Mesenchymal stem cell (in vitro differentiated cells and primary cell): ENCODE data around the gene EHD4.

Experiments used
- DNase-seq: peaks from one replicate; pipeline ENCODE4 v3.0.0-alpha.2; 2013
- H2AFZ ChIP-seq: one replicate; pipeline ENCODE4 v1.6.1; 2013; ENCODE audit warnings: low read depth, mild to moderate bottlenecking, control low read depth, inconsistent platforms, low read length, moderate library complexity
- H2AK5ac ChIP-seq: 2 replicates; pipeline ENCODE4 v1.6.1; 2013; ENCODE audit warnings: low read length, moderate library complexity, mild to moderate bottlenecking, inconsistent platforms; ENCODE audit not compliant: severe bottlenecking
- H2BK120ac ChIP-seq: one replicate; pipeline ENCODE4 v1.6.1; 2013; ENCODE audit warnings: low read depth, mild to moderate bottlenecking, inconsistent platforms, low read length, moderate library complexity
- H2BK12ac ChIP-seq, 2 experiments: one replicate each; pipeline ENCODE4 v1.6.1; 2013; ENCODE audit warnings: inconsistent platforms in 2 of 2, low read length in 2 of 2, mild to moderate bottlenecking in 2 of 2, moderate library complexity in 2 of 2, control low read depth in 1 of 2
- H2BK15ac ChIP-seq: one replicate; pipeline ENCODE4 v1.6.1; 2013; ENCODE audit warnings: mild to moderate bottlenecking, low read depth, inconsistent platforms; ENCODE audit not compliant: poor library complexity, severe bottlenecking
- H2BK5ac ChIP-seq: 2 replicates; pipeline ENCODE4 v1.6.1; 2013; ENCODE audit warnings: low read depth, mild to moderate bottlenecking, low read length, control low read depth, inconsistent platforms; ENCODE audit not compliant: poor library complexity, severe bottlenecking
- H3K14ac ChIP-seq, 2 experiments: one replicate each; pipeline ENCODE4 v1.6.1; 2013; ENCODE audit warnings: inconsistent platforms in 2 of 2, low read length in 2 of 2, control low read depth in 1 of 2, mild to moderate bottlenecking in 1 of 2, moderate library complexity in 1 of 2
- H3K18ac ChIP-seq, 2 experiments: one replicate each; pipeline ENCODE4 v1.6.1; 2013; ENCODE audit warnings: inconsistent platforms in 2 of 2, low read length in 2 of 2, control low read depth in 1 of 2, low read depth in 1 of 2, mild to moderate bottlenecking in 1 of 2
- H3K23ac ChIP-seq, 2 experiments: one replicate each; pipeline ENCODE4 v1.6.1; 2013; ENCODE audit warnings: inconsistent platforms in 2 of 2, low read length in 2 of 2, mild to moderate bottlenecking in 2 of 2, moderate library complexity in 2 of 2, control low read depth in 1 of 2
- H3K27ac ChIP-seq: 2 replicates; pipeline ENCODE4 v1.5.1; 2013; ENCODE audit warnings: mild to moderate bottlenecking, moderate library complexity, low read length, control low read depth, inconsistent platforms; ENCODE audit not compliant: poor library complexity, severe bottlenecking
- H3K27me3 ChIP-seq, 2 experiments: 2 replicates each; pipeline versions ENCODE4 v1.6.1 to v1.7.0; 2013; ENCODE audit warnings: low read length in 2 of 2, mild to moderate bottlenecking in 2 of 2, moderate library complexity in 2 of 2, control low read depth in 1 of 2, inconsistent platforms in 1 of 2; ENCODE audit not compliant: control insufficient read depth in 1 of 2, insufficient read depth in 1 of 2
- H3K36me3 ChIP-seq, 2 experiments: 2 replicates each; pipeline versions ENCODE4 v1.6.1 to v1.7.0; 2013; ENCODE audit warnings: low read length in 2 of 2, control low read depth in 1 of 2, inconsistent platforms in 1 of 2, low read depth in 1 of 2, mild to moderate bottlenecking in 1 of 2; ENCODE audit not compliant: insufficient read depth in 2 of 2, control insufficient read depth in 1 of 2
- H3K4ac ChIP-seq, 2 experiments: one replicate each; pipeline ENCODE4 v1.6.1; 2013; ENCODE audit warnings: inconsistent platforms in 2 of 2, low read length in 2 of 2, mild to moderate bottlenecking in 2 of 2, moderate library complexity in 2 of 2, control low read depth in 1 of 2, low read depth in 1 of 2
- H3K4me1 ChIP-seq: 2 replicates; pipeline ENCODE4 v1.6.1; 2013; ENCODE audit warnings: low read depth, low read length, control low read depth; ENCODE audit not compliant: control insufficient read depth, insufficient read depth
- H3K4me2 ChIP-seq: 2 replicates; pipeline ENCODE4 v1.6.1; 2013; ENCODE audit warnings: low read length, mild to moderate bottlenecking, inconsistent platforms; ENCODE audit not compliant: poor library complexity, severe bottlenecking
- H3K4me3 ChIP-seq, 2 experiments: 2 replicates each; pipeline versions ENCODE4 v1.5.1 to v1.7.0; 2013; ENCODE audit warnings: low read length in 2 of 2, mild to moderate bottlenecking in 2 of 2, control low read depth in 1 of 2, low read depth in 1 of 2; ENCODE audit not compliant: insufficient read depth in 1 of 2
- H3K79me1 ChIP-seq: replicated peaks from 2 replicates; pipeline ENCODE4 v1.6.1; 2013; ENCODE audit warnings: mild to moderate bottlenecking, control low read depth, low read length, inconsistent platforms; ENCODE audit not compliant: poor library complexity, severe bottlenecking
- H3K9ac ChIP-seq: 2 replicates; pipeline ENCODE4 v1.7.0; 2013; ENCODE audit warnings: mild to moderate bottlenecking, low read length, moderate library complexity
- H3K9me3 ChIP-seq: 2 replicates; pipeline ENCODE4 v1.7.0; 2013; ENCODE audit warnings: mild to moderate bottlenecking, low read length; ENCODE audit not compliant: control insufficient read depth
- H4K8ac ChIP-seq: one replicate; pipeline ENCODE4 v1.6.1; 2013; ENCODE audit warnings: inconsistent platforms, mild to moderate bottlenecking, low read length, moderate library complexity
- H4K91ac ChIP-seq: one replicate; pipeline ENCODE4 v1.6.1; 2013; ENCODE audit warnings: mild to moderate bottlenecking, low read length, inconsistent platforms
- WGBS: methylation state at CpG from one replicate; pipeline ENCODE4 v1.1.7; 2013; ENCODE audit warnings: mixed read lengths; 5-methylcytosine and 5-hydroxymethylcytosine counted together

The EHD4 gene

DNA sequence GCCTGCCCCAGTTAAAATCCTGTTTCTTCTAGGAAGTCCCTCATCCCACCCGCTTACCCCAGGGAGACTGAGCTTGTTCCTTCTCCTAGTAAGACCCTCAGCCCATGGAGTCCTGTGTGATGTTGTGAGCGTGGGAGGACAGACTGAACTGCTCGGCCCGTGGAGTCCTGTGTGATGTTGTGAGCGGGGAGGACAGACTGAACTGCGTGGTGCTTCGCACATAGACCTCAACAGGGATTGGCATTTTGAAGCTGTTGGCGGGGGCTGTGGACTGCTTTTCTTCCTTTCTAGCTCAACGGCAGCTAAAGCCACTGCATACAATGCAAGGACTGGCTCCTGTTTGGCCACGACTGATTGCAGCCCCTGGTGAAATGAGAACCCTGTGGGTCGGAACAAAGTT, 76.9 kb downstream of the EHD4 start:
- peak overlapping the region; percentile 35 to 52 for H3K18ac ChIP-seq
- WGBS: 98% methylated on average over 8 of the region's 11 CpGs
- no peak overlapping the region for H2BK5ac ChIP-seq

DNA sequence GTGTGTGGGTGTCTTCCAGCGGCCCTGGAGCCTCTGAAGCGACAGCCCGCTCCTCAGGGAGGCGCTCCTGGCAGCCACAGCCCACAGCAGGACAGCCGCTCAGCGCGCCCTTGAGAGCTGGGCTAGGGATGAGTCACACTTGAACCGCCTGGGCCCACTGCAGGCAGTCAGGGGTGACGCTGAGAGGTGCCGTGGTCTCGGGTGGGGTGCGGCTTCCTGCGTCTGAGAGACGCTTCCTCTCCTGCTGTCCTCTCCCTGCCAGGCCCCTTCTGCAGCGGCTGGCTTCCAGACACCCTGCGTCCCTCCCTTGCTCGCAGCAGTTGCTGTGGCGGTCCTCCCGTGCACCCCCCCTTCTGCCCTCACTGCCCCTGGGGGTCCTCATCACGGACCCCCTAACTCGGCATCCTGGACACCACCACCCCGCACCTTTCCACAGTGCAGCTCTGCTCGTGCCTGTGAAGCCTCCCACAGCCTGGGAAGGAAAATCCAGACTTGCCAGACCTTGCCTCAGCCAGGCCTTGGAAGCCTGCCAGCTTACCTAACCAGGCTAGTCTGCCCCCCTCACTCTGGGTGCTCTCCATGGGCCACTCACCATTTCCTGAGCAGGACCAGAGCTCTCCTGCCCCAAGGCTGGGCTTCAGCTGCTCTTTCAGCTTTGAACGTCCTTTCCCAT, 77.4 kb downstream of the EHD4 start:
- 29% methylated on average over 24 of the region's 24 CpGs for WGBS
- Histone ChIP-seq H3K27me3 (peaks cover 0 to 19% of the 10 kb centered on the region in 2 experiments), H2BK120ac (no peak overlapping the region), H3K9me3 (no peaks in the 10 kb centered on the region), H3K9ac (peak overlapping the region; percentile 64), H3K4me3 (peak overlapping the region; percentile 21 to 64), H2BK12ac (peak overlapping the region in 1 of 2 experiments; percentile 45), H3K14ac (peak overlapping the region in 1 of 2 experiments; percentile 58), H4K91ac (peak overlapping the region; percentile 79), H2AFZ (peak overlapping the region; percentile 30), H3K36me3 (peaks cover 21 to 38% of the 10 kb centered on the region in 2 experiments), H3K23ac (peak overlapping the region in 1 of 2 experiments; percentile 19), H4K8ac (peak overlapping the region; percentile 83), H3K4ac (peak overlapping the region; percentile 19 to 92), H3K79me1 (peaks cover 6% of the 10 kb centered on the region), H3K27ac (peak overlapping the region; percentile 91), H2BK15ac (no peak overlapping the region), H3K4me2 (peak overlapping the region; percentile 50), H2AK5ac (peak overlapping the region; percentile 55), H3K4me1 (peaks cover 47% of the 10 kb centered on the region), H3K18ac (peak overlapping the region; percentile 73 to 91), H2BK5ac (peak overlapping the region; percentile 81)
- DNase-seq: peak; percentile 88

More for the DNA sequence above, 76.9 kb downstream of the EHD4 start:
- Histone ChIP-seq H3K23ac (no peak overlapping the region), H2AK5ac (peak overlapping the region; percentile 23), H3K14ac (no peak overlapping the region), H2AFZ (no peak overlapping the region), H2BK15ac (no peak overlapping the region), H3K9ac (no peak overlapping the region), H3K9me3 (no peaks in the 10 kb centered on the region), H2BK12ac (no peak overlapping the region), H3K4me3 (no peak overlapping the region), H3K27ac (peak overlapping the region; percentile 91), H4K91ac (peak overlapping the region; percentile 18), H3K27me3 (peaks cover 0 to 13% of the 10 kb centered on the region in 2 experiments), H3K79me1 (peaks cover 10% of the 10 kb centered on the region), H3K4ac (no peak overlapping the region), H3K36me3 (peaks cover 27 to 44% of the 10 kb centered on the region in 2 experiments), H4K8ac (no peak overlapping the region), H2BK120ac (no peak overlapping the region), H3K4me1 (peaks cover 49% of the 10 kb centered on the region), H3K4me2 (peak overlapping the region; percentile 50)
- no peak for DNase-seq

DNA sequence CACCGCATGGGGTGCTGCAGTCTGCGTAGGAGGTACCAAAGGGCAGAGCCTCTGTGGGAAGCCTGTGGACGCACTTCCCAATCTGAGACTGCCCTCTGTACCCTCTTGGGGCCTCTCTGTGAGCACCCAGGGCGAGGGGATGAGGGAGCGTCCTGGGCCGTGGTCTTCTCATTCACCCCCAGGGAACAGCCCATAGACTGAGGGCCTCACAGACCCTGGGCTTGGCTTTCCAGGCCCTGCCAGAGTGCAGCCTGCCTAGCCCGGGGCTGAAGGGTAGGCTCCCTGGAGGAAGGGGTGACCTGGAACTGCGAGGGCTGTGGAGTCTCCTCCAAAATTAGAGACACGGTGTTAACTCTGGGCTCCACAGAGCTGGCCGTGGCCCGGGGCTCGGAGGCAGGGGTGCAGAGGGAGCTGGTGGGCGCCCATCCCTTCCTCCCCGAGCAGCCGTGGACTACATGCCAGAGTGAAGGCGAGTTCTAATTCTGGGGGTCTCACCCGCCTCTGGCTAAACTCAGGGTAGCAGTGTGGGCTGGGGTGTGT, 78.0 kb downstream of the EHD4 start:
- Histone ChIP-seq H3K14ac (peak overlapping the region in 1 of 2 experiments; percentile 22), H3K27me3 (peaks cover 0 to 25% of the 10 kb centered on the region in 2 experiments), H4K8ac (peak overlapping the region; percentile 83), H2BK15ac (peak overlapping the region; percentile 82), H3K18ac (peak overlapping the region; percentile 73 to 91), H2BK12ac (peak overlapping the region in 1 of 2 experiments; percentile 23), H2AK5ac (peak overlapping the region; percentile 40), H2AFZ (peak overlapping the region; percentile 30), H3K4me2 (peak overlapping the region; percentile 50), H3K9ac (peak overlapping the region; percentile 64), H3K23ac (peak overlapping the region in 1 of 2 experiments; percentile 19), H4K91ac (peak overlapping the region; percentile 79), H3K9me3 (no peaks in the 10 kb centered on the region), H3K27ac (peak overlapping the region; percentile 91), H3K4ac (peak overlapping the region in 1 of 2 experiments; percentile 92), H3K4me3 (peak overlapping the region in 1 of 2 experiments; percentile 64), H2BK120ac (peak overlapping the region; percentile 56), H3K36me3 (peaks cover 15 to 33% of the 10 kb centered on the region in 2 experiments), H2BK5ac (no peak overlapping the region), H3K79me1 (peaks cover 5% of the 10 kb centered on the region), H3K4me1 (peaks cover 47% of the 10 kb centered on the region)
- no peak for DNase-seq
- WGBS: 88% methylated on average over 17 of the region's 17 CpGs
